ENCODE data around the gene CORO1A. TPM values are rescaled to one million over a fixed set of nuclear protein-coding genes. Genes with fewer than 3 reads are reported as not detected.
"Not testable (repeated sequence)": the region's sequence is repeated elsewhere in the genome, so short reads cannot be mapped to it uniquely, and the experiment has no call there.

The CORO1A gene
- total RNA-seq, 2 experiments from 2014 or later: 351 to 567 TPM

DNA sequence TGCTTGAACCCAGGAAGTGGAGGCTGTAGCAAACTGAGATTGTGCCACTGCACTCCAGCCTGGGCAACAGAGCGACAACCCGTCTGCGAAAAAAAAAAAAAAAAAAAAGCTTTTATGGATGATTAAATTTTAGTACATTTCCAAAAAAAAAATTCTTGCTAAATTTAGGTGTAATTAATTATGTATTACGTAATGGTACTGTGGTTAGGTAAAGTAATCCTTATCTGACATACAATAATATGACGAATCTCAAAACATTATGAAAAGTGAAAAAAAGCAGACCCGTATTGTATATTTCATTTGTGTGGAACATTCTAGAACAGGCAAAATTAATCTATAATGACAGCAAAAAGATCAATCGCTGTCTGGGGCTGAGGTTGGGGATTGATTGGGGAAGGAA lies 10.3 kb upstream of the CORO1A start:
- no peak for DNase-seq (ENCODE audit: low spot score)
- Histone ChIP-seq H3K9me2 (ENCODE audit: insufficient read depth, low read length) (no peaks in the 10 kb centered on the region), H4K20me1 (ENCODE audit: insufficient read depth, low read length) (no peaks in the 10 kb centered on the region), H2AFZ (ENCODE audit: low read length) (no peak overlapping the region), H3K4me1 (ENCODE audit: insufficient read depth, low read length, poor library complexity, severe bottlenecking) (no peaks in the 10 kb centered on the region), H3K27ac (ENCODE audit: low read depth, low read length, poor library complexity, severe bottlenecking) (no peak overlapping the region), H3K36me3 (ENCODE audit: insufficient read depth, low read length) (no peaks in the 10 kb centered on the region), H3K4me2 (ENCODE audit: low read length) (no peak overlapping the region), H3K79me2 (ENCODE audit: insufficient read depth, low read depth, low read length) (no peaks in the 10 kb centered on the region), H3K9me3 (ENCODE audit: low read length) (no peaks in the 10 kb centered on the region), H3K4me3 (ENCODE audit: low read depth, low read length, poor library complexity, severe bottlenecking) (no peak overlapping the region)
- intact Hi-C loops (cut with micrococcal nuclease; ENCODE audit: unreplicated experiment): no loop called here
- BruUV-seq (replicated peaks): no TSS peak
- TF ChIP-seq EZH2phosphoT487 (IDR thresholded peaks at IDR 0.05; ENCODE audit: borderline replicate concordance, low read depth, low read length): no peak
- TF ChIP-seq, protein P1, sequence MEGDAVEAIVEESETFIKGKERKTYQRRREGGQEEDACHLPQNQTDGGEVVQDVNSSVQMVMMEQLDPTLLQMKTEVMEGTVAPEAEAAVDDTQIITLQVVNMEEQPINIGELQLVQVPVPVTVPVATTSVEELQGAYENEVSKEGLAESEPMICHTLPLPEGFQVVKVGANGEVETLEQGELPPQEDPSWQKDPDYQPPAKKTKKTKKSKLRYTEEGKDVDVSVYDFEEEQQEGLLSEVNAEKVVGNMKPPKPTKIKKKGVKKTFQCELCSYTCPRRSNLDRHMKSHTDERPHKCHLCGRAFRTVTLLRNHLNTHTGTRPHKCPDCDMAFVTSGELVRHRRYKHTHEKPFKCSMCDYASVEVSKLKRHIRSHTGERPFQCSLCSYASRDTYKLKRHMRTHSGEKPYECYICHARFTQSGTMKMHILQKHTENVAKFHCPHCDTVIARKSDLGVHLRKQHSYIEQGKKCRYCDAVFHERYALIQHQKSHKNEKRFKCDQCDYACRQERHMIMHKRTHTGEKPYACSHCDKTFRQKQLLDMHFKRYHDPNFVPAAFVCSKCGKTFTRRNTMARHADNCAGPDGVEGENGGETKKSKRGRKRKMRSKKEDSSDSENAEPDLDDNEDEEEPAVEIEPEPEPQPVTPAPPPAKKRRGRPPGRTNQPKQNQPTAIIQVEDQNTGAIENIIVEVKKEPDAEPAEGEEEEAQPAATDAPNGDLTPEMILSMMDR (conservative IDR thresholded peaks at IDR 0.05; ENCODE audit: low read length): no peak
- POLR2A ChIA-PET: no interaction called here
- CTCF ChIA-PET (ENCODE audit: unreplicated experiment): no interaction called here

DNA sequence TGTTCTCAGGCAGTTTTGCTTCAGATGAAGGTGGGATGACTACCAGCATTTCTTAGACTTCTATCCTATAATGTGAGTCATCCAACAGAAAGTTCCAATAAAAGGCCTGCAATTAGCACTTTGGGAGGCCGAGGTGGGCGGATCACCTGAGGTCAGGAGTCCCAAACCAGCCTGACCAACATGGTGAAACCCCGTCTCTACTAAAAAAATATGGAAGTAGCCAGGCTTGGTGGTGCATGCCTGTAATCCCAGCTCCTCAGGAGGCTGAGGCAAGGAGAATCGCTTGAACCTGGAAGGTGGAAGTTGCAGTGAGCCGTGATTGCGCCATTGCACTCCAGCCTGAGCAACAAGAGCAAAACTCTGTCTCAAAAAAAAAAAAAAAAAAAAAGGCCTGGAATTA lies 6.5 kb upstream of the CORO1A start:
- H3K9me2 ChIP-seq (ENCODE audit: insufficient read depth, low read length); H4K20me1 ChIP-seq (ENCODE audit: insufficient read depth, low read length); H3K36me3 ChIP-seq (ENCODE audit: insufficient read depth, low read length); H3K9me3 ChIP-seq (ENCODE audit: low read length); H3K4me1 ChIP-seq (ENCODE audit: insufficient read depth, low read length, poor library complexity, severe bottlenecking); H3K4me2 ChIP-seq (ENCODE audit: low read length); DNase-seq (ENCODE audit: low spot score); H2AFZ ChIP-seq (ENCODE audit: low read length); intact Hi-C loops (cut with micrococcal nuclease; ENCODE audit: unreplicated experiment); H3K4me3 ChIP-seq (ENCODE audit: low read depth, low read length, poor library complexity, severe bottlenecking); H3K27ac ChIP-seq (ENCODE audit: low read depth, low read length, poor library complexity, severe bottlenecking); H3K79me2 ChIP-seq (ENCODE audit: insufficient read depth, low read depth, low read length); BruUV-seq (replicated peaks): not testable (repeated sequence)
- ChIA-PET POLR2A (interaction anchor here (0.6 to 0.7 kb wide), 2 partner anchors 190 to 253 kb away, joined by 3 to 4 read pairs; partner anchors contain the start of gene DCTPP1), CTCF (ENCODE audit: unreplicated experiment) (interaction anchor here (0.7 kb wide), 1 partner anchor 199 kb away, joined by 3 read pairs; no protein-coding TSS in a partner anchor)

DNA sequence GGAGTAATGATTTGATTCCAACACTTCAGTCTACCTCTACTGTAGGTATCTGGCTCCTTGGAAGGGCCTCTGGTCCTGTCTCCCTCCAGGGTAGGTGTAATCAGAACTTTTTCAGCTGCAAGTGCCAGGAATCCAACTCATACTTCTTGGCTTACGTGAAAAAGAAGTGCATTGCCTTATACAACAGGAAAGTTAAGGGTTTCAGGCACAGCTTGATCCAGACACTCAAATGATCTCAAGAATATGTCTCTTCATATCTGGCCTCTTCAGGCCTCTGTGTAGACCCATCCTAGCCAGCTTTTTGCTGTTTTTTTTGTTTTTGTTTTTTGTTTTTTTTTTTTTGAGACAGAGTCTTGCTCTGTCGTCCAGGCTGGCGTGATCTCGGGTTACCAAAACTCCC lies 4.2 kb upstream of the CORO1A start:
- DNase-seq (ENCODE audit: low spot score): no peak
- H2AFZ ChIP-seq (ENCODE audit: low read length): no peak overlapping the region
- intact Hi-C loops (cut with micrococcal nuclease; ENCODE audit: unreplicated experiment): no loop called here
- no peak overlapping the region for H3K27ac ChIP-seq (ENCODE audit: low read depth, low read length, poor library complexity, severe bottlenecking)
- no peak overlapping the region for H3K4me2 ChIP-seq (ENCODE audit: low read length)
- BruUV-seq (replicated peaks): no TSS peak
- peaks cover 5% of the 10 kb centered on the region; the same call in 1 of the 2 replicates for H3K79me2 ChIP-seq (ENCODE audit: insufficient read depth, low read depth, low read length)
- H3K4me3 ChIP-seq (ENCODE audit: low read depth, low read length, poor library complexity, severe bottlenecking): no peak overlapping the region
- CTCF ChIA-PET (ENCODE audit: unreplicated experiment): no interaction called here
- H3K36me3 ChIP-seq (ENCODE audit: insufficient read depth, low read length): peaks cover 2% of the 10 kb centered on the region
- H3K9me2 ChIP-seq (ENCODE audit: insufficient read depth, low read length): no peaks in the 10 kb centered on the region
- H4K20me1 ChIP-seq (ENCODE audit: insufficient read depth, low read length): no peaks in the 10 kb centered on the region
- H3K4me1 ChIP-seq (ENCODE audit: insufficient read depth, low read length, poor library complexity, severe bottlenecking): peaks cover 9% of the 10 kb centered on the region
- H3K9me3 ChIP-seq (ENCODE audit: low read length): no peaks in the 10 kb centered on the region
- POLR2A ChIA-PET: interaction anchor here (0.5 kb wide), 1 partner anchor 111 kb away, joined by 4 read pairs; no protein-coding TSS in a partner anchor
- TF ChIP-seq EZH2phosphoT487 (IDR thresholded peaks at IDR 0.05; ENCODE audit: borderline replicate concordance, low read depth, low read length): no peak
- TF ChIP-seq, protein P1 (conservative IDR thresholded peaks at IDR 0.05; ENCODE audit: low read length): no peak

All from OCI-LY7 (cell line).